Stimulated activated CD8-positive, alpha-beta memory T cell treated with anti-CD3 and anti-CD28 coated beads, Interleukin-4, amount 100 ng/mL, for 48 hours (primary cell): ENCODE measurements around the gene PSEN2.

ENCODE experiments used
- DNase-seq: peaks from one replicate; pipeline ENCODE4 v3.0.0-alpha.2; 2020

PSEN2 gene

GRCh38 chr1:226888021-226888420 lies 17.6 kb downstream of the PSEN2 start:
- DNase-seq: no peak

DNA sequence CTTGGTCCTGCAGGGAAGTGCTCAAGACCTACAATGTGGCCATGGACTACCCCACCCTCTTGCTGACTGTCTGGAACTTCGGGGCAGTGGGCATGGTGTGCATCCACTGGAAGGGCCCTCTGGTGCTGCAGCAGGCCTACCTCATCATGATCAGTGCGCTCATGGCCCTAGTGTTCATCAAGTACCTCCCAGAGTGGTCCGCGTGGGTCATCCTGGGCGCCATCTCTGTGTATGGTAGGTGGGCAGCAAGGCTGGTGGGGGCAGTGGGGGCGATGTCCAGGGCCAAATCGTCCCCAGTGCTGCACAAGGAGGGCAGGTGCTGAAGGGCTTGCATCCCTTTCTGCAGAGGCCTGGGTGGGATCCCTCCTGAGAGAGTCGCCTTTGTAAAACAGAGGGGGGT lies 18.4 kb downstream of the PSEN2 start:
- DNase-seq: no peak

- DNase-seq: no peak
Observed at GRCh38 chr1:226889616-226890330, 19.4 kb downstream of the PSEN2 start.

DNA sequence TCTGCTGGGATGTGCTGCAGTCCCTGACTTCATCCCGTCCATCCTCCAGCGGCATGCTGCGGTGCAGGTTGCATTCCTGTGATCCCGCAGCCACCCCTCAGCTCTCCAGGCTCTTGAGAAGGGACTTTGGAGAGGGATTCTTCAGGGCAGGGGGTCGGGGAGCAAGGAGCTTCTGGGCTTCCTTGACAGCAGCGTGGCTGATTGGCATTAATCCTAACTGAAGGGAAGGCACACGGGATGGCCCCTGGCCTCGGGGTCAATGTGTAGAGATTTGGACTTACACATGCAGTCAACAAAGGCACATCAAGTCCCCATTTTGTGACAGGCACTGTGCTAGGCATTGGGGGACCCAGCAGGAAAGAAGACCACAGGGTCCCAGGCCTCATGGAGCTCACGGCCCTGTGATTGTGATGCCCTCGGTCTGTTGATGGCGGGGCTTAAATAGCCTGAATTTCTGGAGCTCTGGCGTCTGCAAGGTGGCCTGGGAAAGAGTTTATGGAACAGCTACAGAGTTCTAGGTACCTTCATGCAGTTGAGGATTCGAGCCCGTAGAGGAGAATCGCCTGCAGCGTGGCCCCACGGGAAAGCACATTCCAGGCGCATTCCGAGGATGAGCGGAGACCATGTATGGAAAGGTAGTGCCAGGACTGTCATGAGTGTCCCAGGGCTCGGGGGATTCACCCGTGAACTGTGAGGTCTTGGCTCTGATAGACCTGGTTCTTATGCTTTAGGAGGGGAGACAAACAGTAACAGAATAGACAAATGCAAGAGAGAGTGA lies 20.1 kb downstream of the PSEN2 start:
- no peak for DNase-seq

GRCh38 chr1:226891346-226891745 lies 20.9 kb downstream of the PSEN2 start:
- DNase-seq: no peak

DNA sequence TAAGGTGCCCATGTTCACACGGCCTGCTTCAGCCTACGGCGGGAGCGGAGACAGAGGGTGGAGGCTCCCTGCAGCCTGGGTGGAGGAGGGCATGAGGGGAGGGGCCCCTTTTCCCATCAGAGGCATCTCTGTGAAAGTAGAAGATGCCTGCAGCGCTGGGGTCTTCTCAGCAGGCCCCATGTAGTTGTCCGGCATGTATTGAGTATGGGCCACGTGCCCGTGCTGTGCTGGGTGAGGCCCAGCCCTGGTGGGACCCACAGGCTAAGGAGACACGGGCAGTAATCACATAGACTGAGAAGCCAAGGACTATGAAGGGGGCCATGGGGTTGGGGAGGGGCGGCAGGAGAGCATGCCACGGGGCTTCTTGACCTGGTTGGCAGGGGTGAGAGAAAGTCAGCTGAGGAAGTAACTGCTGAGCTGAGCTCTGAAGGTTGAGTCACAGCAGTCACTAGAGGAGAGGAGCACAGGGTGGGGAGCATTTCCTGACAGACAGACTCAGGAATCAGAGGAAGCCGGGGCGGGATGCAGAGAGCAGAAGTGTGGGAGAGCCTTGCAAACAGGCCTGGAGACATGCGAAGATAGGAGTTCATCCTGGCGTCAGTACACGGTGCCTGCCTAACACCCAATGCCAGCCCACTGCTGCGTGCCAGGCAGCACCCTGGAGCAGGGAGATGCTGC lies 21.6 kb downstream of the PSEN2 start:
- DNase-seq: no peak

GRCh38 chr1:226892524-226892875 lies 22.1 kb downstream of the PSEN2 start:
- no peak for DNase-seq

- no peak for DNase-seq
Observed at GRCh38 chr1:226893936-226894335, 23.5 kb downstream of the PSEN2 start.

- DNase-seq: no peak
Observed at GRCh38 chr1:226894826-226895225, 24.4 kb downstream of the PSEN2 start.

DNA sequence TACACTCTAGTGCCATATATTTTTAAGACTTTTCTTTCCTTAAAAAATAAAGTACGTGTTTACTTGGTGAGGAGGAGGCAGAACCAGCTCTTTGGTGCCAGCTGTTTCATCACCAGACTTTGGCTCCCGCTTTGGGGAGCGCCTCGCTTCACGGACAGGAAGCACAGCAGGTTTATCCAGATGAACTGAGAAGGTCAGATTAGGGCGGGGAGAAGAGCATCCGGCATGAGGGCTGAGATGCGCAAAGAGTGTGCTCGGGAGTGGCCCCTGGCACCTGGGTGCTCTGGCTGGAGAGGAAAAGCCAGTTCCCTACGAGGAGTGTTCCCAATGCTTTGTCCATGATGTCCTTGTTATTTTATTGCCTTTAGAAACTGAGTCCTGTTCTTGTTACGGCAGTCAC lies 25.2 kb downstream of the PSEN2 start:
- DNase-seq: no peak

- DNase-seq: no peak
Observed at GRCh38 chr1:226898246-226898645, 27.8 kb downstream of the PSEN2 start.

DNA sequence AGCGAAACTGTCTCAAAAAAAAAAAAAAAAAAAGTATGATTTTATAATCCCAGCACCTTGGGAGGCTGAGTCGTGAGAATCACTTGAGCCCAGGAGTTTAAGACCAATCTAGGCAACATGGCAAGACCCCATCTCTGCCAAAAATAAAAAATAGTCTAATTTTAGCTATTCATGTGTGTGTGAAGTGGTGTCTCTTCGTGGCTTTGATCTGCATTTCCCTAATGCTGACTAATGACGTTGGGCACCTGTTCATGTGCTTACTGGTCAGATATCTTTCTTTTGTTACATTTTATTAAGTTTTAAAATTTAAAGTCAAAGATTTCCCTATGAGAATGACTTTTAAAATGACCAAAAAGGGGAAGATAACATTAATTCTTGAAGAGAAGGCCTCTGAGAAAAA lies 31.0 kb downstream of the PSEN2 start:
- DNase-seq: no peak

DNA sequence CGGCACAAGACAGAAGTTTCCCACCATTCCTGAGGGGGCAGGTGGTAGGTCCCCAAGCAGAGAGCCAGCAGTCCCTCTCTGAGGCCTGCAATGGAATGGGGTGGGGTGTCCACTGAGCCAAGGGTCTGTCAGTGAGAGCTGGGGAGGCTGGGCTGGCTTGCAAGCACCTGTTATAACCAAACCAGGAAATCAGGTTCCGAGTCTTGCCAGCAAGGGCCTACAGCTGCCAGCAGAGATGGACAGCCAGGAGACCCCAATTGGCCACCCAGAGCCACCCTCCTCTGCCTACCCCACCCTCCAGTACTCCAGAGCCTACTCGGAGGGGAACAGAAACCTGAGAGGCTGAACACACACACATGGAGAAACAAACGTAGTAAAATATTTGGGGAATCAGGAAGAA lies 32.2 kb downstream of the PSEN2 start:
- no peak for DNase-seq

GRCh38 chr1:226903819-226904716 lies 33.7 kb downstream of the PSEN2 start:
- no peak for DNase-seq

- DNase-seq: no peak
Observed at GRCh38 chr1:226904772-226905171, 34.4 kb downstream of the PSEN2 start.

DNA sequence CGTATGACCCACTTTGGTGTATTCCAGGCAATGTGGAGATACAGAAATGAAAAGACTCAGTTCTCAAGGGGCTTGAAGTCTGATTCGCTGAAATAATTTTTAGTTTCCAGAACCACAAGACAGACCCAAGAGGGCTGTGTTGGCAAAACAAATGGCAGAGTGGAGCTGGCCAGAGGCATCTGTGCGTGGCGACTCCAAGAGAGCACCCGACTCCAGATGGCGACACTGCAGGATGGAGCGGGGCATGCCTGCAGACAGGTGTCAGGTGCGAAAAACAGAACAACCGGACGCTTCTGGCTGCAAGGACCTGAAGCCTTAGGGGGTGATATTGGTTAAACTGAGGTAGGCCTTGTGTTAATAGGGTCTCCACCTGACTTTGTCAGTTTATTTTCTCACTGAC lies 38.0 kb downstream of the PSEN2 start:
- DNase-seq: no peak

DNA sequence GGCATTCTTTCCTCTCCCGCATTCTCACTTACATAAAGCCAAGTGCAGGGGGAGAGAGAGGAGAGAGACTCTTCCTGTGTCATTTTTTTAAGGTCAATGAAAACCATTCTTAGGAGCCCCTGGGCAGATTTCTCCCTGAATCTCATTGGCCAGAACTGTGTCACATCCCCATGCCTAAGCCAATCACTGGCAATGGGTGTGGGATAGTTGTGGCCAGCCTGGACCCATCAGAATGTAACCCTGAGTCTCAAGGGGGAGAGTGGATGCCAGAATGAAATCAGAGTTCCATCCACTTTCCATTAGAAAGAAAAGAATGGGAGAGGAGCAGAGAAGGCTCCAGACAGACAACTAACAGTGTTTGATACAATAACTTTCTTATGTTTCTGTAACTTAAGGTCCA lies 38.5 kb downstream of the PSEN2 start:
- no peak for DNase-seq

- DNase-seq: peak; percentile 61
Observed at GRCh38 chr1:226912587-226913176, 42.3 kb downstream of the PSEN2 start.

DNA sequence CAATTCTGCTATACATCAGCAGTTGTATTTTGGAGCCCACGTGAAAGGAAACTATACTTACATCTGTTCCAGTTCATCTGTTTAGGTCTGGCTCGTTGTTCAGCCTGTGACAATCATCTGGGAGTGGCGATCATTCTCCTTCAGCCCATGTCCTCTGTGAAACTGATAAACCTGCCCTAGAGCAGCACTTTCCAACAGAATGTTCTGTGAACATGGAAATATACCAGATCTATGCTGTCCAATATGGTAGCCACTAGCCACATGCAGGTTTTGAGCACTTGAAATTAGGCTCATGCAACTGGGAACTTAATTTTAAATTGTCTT lies 45.2 kb downstream of the PSEN2 start:
- DNase-seq: no peak

DNA sequence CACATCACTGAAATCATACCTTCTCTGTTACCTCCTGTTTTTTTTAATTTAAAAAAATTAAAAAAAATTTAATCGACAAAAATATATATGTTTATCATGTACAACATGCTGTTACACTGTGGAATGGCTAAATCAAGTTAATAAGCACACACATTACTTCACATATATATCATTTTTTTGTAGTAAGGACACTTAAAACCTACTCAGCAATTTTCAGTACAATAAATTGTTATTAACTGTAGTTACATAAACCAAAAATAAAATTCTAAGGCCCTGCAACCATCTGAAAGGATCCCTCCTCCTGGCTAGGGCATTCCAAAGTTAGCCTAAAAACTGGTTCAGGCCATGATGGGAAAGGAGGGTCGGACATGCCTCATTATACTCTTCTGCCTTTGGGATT lies 46.1 kb downstream of the PSEN2 start:
- DNase-seq: no peak

GRCh38 chr1:226919587-226919986 lies 49.2 kb downstream of the PSEN2 start:
- no peak for DNase-seq

DNA sequence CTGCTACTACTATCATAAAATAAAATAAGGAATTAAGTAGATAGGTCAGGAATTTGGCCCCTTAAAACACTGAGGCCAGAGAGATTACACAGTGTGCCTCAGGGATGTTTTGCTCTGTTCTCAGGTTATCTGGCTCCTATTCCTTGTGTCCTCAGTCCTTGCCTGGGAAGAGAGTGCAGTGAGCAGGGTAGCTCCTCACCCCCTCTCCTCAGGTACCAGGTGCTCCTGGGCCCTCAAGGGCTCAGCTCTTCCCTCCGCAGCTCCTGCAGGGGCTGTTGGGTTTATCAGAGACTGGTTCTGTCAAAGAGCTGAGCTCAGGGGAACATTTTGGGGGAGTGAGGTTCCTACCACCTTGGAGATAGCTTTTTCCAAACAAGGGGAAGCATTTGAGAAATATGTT lies 49.6 kb downstream of the PSEN2 start:
- no peak for DNase-seq

- DNase-seq: no peak
Observed at GRCh38 chr1:226920446-226920894, 50.1 kb downstream of the PSEN2 start.
